NCI-H345 treated with DMSO at 0.1 percent for 48 hours (cell line): ENCODE measurements around the gene WDR81.
"Not testable (repeated sequence)": the region's sequence is repeated elsewhere in the genome, so short reads cannot be mapped to it uniquely, and the experiment has no call there.

Source experiments
- DNase-seq: peaks from one replicate; lab custom pipeline; 2025; ENCODE audit not compliant: unreplicated experiment; lab: John Stamatoyannopoulos, UW

WDR81 gene

DNA sequence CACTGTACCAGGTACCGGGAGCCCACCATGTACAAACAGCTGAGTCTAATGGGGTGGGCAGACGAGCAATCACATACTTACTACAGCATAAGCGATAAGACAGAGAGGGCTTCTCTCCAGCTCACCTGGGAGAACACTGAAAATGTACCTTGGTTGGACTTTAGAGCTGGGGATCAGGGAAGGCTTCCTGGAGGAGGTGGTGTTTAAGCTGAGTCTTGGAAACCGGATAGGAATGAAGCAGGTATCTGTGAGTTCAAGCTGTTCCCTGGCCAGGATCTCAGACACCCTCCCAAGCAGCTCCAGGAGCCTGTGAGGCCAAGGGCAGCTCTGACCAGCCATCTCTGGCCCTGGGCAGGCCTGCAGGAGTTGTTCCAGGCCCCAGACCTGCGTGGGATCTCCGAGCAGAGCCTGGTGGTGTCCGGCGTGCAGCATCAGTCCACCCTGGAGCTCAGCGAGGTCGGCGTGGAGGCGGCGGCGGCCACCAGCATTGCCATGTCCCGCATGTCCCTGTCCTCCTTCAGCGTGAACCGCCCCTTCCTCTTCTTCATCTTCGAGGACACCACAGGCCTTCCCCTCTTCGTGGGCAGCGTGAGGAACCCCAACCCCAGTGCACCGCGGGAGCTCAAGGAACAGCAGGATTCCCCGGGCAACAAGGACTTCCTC is 29.4 kb downstream of the WDR81 start:
- DNase-seq: no peak

DNA sequence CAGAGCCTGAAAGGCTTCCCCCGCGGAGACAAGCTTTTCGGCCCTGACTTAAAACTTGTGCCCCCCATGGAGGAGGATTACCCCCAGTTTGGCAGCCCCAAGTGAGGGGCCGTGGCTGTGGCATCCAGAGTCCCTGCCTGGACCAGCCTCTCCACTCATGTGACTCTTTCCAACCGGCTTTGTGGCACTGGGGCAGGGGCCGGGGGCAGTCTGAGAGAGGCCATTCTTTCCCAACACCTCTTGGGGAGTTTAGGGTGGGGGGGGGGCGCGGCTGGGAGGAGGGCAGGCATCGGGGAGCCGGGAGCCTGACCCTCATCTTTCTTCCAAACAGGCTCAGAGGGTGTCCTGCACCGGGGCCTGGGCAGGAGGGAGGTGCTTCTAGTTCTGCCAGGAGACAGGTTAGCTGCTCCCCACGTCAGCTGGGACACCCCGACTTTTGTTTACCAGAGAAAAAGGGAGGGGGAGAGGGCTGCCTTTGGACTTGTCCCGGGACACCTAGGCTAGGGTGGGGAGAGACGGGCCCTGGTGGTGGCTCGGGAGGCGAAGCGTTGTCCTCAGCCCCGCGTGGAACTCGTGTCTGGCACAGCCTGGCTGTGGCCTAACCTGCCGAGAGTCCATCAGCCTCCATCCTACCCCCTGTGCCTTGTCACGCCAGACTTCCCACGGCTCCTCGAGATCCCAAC is 30.1 kb downstream of the WDR81 start:
- DNase-seq: no peak

DNA sequence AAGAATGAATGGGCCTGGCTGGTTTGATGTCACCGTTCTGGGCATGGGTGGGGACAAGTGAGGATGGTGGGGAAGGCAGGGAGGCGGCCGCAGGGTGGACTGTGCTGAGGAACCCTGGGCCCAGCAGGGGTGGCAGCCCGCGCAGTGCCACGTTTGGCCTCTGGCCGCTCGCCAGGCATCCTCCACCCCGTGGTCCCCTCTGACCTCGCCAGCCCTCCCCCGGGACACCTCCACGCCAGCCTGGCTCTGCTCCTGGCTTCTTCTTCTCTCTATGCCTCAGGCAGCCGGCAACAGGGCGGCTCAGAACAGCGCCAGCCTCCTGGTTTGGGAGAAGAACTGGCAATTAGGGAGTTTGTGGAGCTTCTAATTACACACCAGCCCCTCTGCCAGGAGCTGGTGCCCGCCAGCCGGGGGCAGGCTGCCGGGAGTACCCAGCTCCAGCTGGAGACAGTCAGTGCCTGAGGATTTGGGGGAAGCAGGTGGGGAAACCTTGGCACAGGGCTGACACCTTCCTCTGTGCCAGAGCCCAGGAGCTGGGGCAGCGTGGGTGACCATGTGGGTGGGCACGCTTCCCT is 30.8 kb downstream of the WDR81 start:
- no peak for DNase-seq

DNA sequence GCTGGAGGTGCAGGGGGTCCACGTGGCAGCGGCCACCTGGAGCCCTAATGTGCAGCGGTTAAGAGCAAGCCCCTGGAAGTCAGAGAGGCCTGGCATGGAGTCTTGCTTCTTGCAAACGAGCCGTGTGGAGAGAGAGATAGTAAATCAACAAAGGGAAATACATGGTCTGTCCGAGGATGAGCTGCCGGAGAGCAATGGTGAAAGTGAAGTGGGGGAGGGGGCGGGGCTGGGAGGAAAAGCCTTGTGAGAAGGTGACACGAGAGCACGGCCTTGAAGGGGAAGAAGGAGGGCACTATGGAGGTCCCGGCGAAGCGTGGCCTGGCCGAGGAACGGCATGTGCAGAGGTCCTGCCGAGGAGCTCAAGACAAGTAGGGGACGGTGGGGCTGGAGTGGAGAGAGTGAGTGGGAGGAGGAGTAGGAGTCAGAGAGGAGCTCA is 31.3 kb downstream of the WDR81 start:
- no peak for DNase-seq

DNA sequence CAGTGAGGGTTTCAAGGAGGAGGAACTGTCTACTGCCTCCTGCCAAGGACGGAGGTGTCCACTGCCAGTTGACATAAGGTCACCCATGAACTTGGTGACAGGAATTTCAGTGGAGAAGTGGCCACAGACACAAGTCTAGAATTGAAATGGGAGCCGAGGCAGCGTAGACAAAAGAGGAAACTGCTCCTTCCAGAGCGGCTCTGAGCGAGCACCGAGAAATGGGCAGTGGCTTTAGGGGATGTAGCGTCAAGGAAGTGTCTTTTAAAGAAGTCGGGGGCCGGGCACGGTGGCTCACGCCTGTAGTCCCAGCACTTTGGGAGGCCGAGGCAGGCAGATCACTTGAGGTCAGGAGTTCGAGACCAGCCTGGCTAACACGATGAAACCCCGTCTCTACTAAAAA is 34.3 kb downstream of the WDR81 start:
- DNase-seq: no peak

DNA sequence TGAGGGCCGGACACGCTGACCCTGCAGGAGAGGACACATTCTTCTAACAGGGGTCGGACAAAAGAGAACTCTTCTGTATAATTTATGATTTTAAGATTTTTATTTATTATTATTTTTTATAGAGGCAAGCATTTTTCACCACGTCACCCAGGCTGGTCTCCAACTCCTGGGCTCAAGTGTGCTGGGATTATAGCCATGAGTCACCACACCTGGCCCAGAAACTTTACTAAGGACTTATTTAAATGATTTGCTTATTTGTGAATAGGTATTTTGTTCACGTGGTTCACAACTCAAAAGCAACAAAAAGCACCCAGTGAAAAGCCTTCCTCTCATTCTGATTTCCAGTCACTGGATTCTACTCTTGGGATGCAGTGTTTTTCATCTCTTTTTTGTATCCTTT is 35.0 kb downstream of the WDR81 start:
- DNase-seq: no peak

DNA sequence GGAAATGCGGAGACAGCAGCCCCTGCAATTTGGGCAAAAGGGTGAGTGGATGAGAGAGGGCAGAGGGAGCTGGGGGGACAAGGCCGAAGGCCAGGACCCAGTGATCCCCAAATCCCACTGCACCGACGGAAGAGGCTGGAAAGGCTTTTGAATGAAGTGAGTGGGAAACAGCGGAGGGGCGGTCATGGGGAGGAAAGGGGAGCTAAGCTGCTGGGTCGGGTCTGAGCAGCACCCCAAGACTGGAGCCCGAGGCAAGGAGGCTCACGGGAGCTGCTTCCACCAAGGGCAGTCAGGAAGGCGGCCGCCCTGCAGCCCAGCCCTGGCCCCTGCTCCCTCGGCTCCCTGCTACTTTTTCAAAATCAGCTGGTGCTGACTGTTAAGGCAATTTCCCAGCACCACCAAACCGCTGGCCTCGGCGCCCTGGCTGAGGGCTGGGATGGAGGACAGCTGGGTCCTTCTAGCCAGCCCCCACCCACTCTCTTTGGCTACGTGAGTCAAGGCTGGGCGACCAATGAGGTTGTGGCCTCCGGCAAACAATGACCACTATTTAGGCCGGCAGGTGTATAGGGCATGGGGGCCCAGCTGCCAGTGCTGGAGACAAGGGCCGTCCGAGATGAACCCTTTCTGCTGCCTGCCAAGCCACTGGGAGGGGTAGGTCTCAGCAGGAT is 37.9 kb downstream of the WDR81 start:
- no peak for DNase-seq

DNA sequence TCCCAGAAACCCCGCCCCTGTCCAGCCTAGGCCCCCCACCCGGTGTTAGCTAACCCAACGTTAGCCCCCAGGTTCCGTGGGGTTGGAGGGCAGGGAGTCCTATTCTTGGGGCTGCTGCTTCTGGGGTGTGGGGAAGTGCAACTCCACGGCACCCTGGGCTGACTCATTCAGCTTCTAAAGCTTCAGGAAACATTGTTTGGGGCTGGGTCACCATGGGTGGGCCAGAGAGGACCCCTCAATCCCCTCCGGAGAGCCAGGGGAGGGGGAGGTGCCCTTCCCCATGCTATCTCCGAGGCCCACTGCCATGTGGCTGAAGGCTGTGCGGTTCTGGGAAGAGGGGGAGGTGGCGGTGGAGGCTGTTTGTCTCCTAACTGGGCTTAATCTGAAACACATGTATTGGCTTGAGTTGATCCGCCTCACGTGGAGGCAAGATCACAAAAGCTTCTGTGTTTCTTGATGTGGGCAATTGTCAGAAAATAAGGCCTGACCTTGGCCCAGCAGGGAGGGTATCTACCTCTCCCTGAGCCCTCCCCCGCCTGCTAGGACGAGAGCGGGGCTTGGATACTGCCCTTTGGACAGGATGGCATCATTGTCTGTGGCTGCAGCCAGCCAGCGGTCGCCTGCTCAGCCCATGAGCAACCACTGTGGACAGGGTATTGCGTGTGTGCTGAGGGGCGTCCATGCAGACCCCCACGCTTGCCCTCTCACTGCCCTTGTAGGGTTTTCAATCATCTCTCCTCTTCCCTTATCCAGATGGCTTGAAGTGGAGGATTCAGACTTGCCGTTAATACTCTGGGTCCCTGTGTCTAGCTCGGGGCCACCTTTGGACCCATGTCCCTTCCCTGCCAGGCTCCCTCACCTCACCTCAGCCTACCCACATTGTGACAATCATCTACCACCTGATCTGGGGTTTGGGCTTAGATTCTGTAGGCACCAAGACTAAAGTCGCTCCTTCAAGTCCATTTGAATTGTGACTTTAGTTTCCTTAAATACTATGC is 38.7 kb downstream of the WDR81 start:
- no peak for DNase-seq

DNA sequence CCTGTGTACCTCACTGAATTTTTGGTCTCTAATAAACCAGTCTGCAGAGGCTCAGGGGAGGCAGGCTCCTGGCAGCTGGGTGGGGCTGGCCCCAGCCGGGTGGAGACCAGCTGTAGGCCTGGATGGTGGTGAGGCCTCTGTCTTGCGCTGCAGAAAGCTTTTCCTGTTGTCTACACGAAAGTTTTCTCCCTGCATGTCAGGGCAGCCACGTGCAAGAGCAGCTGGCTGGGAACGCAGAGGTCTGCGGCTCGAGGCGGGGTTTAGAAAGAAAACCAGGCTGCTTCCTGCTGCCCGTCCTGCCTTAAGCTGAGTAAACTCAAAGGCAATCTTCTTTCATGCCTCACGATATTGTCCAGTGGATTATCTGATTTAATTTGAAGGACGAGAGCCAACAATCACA is 39.8 kb downstream of the WDR81 start:
- no peak for DNase-seq

DNA sequence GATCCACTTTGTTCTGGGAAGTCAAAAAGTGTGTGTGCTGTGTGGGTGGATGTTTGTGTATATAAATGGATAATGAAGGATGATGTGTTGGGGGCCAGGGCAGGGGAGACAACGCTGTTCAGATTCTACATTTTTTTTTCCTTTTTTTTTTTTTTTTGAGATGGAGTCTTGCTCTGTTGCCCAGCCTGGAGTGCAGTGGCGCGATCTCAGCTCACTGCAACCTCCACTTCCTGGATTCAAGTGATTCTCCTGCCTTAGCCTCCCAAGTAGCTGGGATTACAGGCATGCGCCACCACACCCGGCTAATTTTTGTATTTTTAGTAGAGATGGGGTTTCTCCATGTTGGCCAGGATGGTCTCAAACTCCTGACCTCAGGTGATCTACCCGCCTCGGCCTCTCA is 40.2 kb downstream of the WDR81 start:
- DNase-seq: not testable (repeated sequence)

DNA sequence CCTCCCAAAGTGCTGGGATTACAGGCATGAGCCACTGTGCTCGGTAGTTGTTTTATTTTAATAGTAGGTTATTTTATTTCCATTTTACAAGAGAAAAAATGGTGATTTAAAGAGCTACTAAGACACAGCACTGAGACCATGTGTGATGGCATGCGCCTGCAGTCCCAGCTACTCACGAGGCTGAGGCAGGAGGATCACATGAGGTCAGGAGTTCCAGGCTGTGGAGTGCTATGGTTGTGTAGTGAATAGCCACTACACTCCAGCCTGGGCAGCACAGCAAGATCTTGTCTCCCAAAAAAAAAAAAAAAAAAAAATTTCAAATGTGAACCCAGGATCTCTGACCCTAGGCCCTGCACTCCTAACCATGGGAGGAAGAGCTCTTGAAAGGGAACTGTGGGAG is 41.1 kb downstream of the WDR81 start:
- DNase-seq: no peak

DNA sequence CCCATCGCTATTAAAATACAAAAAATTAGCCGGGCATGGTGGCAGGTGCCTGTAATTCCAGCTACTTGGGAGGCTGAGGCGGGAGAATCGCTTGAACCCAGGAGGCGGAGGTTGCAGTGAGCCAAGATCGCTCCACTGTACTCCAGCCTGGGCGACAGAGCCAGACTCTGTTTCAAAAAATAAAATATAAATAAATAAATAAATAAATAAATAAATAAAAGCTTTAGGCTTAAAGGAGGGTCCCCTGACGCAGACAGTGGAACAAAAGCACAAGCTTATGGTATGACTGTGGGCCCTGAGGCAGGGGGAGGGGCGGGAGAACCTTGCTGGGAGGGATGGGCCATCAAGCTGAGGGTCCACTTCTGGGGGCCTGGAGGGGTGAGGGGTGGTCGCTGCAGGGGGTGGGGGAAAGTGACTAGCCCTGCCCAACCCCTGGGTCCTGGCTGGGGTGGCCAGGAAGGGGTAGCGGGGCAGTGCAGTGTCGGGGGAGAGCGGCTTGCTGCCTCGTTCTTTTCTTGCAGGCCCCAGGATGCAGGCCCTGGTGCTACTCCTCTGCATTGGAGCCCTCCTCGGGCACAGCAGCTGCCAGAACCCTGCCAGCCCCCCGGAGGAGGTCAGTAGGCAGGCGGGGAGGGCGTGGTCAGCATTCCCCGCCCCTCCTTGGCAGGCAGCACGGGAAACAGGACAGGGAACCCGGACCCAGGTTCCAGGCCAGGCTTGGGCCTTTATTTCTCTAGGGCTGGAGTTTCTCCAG is 42.1 kb downstream of the WDR81 start:
- DNase-seq: no peak

DNA sequence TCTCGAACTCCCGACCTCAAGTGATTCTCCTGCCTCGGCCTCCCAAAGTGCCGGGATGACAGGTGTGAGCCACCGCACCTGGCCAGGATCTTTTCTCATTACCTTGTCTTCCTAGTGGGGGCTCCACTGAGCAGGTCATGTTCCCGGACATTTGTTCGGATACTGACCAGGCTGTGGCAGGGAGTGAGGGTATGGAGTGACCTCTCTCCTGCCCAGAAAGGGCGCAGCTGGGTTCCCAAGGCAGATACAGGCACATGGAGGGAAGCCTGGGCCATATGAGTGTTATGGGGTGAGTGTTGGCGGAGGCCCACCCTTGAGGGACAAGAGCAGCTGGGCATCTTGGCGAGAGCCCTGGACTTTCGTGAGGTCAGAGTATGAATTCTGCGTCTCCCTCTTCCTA is 42.9 kb downstream of the WDR81 start:
- no peak for DNase-seq

DNA sequence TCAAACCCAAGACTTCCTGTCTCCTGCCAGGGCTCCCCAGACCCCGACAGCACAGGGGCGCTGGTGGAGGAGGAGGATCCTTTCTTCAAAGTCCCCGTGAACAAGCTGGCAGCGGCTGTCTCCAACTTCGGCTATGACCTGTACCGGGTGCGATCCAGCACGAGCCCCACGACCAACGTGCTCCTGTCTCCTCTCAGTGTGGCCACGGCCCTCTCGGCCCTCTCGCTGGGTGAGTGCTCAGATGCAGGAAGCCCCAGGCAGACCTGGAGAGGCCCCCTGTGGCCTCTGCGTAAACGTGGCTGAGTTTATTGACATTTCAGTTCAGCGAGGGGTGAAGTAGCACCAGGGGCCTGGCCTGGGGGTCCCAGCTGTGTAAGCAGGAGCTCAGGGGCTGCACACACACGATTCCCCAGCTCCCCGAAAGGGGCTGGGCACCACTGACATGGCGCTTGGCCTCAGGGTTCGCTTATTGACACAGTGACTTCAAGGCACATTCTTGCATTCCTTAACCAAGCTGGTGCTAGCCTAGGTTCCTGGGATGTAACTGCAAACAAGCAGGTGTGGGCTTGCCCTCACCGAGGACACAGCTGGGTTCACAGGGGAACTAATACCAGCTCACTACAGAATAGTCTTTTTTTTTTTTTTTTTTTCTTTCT is 45.4 kb downstream of the WDR81 start:
- peak; percentile 27 for DNase-seq

DNA sequence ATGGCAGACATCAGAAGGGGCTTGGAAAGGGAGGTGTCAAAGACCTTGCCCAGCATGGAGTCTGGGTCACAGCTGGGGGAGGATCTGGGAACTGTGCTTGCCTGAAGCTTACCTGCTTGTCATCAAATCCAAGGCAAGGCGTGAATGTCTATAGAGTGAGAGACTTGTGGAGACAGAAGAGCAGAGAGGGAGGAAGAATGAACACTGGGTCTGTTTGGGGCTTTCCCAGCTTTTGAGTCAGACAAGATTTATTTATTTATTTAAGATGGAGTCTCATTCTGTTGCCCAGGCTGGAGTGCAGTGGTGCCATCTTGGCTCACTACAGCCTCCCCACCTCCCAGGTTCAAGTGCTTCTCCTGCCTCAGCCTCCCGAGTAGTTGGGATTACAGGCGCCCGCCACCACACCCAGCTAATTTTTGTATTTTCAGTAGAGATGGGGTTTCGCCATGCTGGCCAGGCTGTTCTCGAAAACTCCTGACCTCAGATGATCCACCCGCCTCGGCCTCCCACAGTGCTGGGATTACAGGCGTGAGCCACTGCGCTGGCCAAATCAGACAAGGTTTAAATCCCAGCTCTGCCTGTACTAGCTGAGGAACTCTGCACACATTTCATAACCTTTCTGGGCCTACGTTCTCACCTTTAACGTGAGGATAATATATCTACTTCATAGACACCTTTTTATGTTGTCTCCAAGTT is 48.6 kb downstream of the WDR81 start:
- not testable (repeated sequence) for DNase-seq

DNA sequence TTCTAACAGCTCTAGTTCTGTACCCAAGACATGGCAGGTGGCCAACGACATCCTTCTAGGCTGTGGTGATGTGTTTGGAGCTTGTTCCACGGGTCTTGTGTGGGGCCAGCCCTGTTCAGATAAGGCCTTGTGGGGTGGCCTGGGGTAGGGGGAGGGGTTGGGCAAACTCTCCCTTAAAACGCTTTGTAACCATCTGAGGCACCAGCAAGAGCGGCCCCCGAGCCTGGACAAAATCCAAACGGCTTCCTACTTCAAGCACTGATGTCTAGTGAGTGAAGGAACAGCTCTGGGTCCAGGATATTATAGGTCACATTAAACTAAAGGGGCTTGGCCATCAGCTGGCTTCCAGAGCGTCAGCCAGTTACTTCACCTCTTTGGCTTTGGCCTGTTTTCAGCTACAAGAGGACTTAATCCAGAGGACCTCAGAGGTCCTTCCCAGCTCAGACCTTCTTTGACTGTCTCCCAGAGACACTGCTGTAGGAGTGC is 49.2 kb downstream of the WDR81 start:
- DNase-seq: no peak

DNA sequence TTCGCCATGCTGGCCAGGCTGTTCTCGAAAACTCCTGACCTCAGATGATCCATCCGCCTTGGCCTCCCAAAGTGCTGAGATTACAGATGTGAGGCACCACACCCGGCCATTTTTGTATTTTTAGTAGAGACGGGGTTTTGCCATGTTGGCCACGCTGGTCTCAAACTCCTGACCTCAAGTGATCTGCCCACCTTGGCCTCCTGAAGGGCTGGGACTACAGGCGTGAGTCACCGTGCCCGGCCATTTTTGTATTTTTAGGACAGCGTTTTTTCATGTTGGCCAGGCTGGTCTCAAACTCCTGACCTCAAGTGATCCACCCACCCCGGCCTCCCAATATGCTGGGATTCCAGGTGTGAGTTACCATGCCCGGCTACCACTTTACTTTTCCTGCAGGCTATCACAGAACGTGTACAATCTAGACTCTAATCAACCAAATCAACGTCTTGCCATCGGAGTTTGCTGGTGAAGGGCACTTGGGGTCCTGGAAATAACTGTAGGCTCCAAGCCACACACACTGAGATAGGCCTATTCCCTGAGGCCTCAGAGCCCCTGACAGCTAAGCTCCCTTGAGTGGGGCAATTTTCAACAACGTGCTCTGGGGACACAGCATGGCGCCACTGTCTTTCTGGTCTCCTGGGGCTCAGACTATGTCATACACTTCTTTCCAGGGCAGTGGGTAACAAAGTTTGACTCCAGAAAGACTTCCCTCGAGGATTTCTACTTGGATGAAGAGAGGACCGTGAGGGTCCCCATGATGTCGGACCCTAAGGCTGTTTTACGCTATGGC is 50.1 kb downstream of the WDR81 start:
- no peak for DNase-seq

DNA sequence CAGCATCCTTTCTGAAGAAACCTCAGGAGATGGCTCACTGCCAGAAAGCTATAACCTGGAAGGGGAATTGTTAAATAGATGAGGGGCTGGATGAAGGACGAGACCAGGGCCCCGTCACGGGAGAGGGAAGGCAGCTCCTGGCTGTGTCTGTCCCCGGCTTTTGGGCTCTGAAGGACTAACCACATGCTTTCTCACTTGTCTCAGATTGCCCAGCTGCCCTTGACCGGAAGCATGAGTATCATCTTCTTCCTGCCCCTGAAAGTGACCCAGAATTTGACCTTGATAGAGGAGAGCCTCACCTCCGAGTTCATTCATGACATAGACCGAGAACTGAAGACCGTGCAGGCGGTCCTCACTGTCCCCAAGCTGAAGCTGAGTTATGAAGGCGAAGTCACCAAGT is 51.8 kb downstream of the WDR81 start:
- no peak for DNase-seq
